HG02571 (cell line): Measurements from ENCODE around the gene TCEAL3.
"Not testable (repeated sequence)": the region's sequence is repeated elsewhere in the genome, so short reads cannot be mapped to it uniquely, and the experiment has no call there.

ENCODE experiments used
- ATAC-seq: cut with Tn5 transposase; IDR thresholded peaks from one replicate; pipeline ENCODE4 v1.9.1; 2021; ENCODE audit warnings: mild to moderate bottlenecking, moderate library complexity; ENCODE audit not compliant: unreplicated experiment

The TCEAL3 gene

DNA sequence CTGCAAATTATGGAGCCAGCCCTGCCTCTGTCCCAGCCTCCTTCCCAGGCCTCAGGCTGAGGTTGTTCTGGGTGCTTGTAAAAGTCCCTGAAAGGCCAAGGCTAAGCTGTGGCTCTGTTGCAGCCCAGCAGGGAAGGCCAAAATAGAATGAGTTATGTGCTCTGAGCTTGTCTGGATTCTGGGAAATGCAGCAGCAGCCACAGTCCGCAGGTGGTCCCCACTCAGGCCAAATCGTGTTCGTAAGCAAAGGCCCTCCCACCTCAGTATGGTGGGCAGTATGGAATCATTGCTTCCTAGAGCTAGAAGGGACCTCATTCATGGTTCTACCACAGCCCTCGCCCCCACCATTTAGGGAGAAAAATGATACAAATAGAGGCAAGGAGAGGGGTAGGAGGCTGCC lies 16.3 kb downstream of the TCEAL3 start:
- ATAC-seq = no peak

DNA sequence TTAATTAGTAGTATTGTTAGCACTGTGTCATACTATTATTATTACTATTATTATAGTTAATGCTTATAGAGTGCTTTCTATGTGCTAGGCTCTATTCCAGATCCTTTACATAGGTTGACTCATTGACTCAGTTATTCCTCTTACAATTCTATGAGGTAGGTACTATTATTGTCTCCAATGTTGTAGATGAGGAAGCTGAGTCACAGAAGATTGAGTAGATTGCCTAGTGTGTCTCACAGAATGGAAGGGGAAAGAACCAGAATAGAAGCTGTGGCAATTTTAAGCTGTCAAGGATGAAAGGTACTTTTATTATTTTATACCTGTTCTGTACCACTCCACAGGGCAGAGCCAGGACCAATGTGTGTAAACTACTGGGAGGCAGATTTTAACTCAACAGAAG lies 19.1 kb downstream of the TCEAL3 start:
- no peak for ATAC-seq

DNA sequence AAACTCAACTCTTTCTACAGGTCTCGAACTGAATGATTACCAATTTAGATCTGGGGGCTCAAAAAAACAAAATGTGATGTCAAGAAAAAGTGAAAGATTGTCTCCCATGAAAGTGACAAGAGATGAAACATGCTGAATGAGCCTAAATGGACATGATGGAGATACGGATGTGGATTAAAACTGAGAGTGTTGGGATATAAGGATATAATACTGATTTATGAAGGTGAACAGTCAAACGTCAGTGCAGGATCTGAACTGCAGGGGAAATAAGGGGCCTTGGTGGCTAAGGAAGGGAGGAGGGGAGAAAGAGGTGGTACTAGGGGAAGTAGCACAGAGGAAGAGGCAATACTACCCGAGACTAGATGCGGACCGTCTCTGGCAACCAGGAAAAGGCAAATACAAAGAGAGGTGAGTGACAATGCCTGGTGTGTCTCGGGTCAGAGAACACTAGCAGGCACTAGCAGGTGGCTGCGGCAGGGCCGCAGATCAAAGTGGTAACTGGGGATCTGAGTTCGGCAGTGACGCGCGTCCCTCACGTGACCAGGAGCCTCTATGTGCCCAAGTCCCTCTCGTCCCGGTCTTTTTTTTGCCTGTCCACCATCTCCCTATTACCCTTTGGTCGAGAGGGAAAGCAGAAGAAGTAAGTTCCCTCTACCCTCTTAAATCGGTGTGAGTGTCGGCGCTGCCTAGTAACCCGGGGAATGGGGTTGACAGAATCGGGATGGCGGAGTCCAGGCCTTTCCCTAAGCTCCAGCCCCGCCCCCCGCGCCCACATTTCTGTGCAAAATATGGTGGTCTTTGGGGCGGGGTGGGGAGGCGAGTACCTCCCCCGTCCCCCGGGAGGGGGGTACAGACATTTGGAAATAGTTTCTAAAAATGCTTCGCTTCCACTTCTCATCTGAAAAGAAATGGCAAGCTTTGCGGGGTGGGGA lies 20.9 kb downstream of the TCEAL3 start, which contains the start of gene TCEAL1:
Gene TCEAL1 (plus strand): TSS at position 590 of the 932 bp plus-strand sequence. CDS start 942 bp downstream, outside the sequence.
- ATAC-seq = peak; percentile 53

DNA sequence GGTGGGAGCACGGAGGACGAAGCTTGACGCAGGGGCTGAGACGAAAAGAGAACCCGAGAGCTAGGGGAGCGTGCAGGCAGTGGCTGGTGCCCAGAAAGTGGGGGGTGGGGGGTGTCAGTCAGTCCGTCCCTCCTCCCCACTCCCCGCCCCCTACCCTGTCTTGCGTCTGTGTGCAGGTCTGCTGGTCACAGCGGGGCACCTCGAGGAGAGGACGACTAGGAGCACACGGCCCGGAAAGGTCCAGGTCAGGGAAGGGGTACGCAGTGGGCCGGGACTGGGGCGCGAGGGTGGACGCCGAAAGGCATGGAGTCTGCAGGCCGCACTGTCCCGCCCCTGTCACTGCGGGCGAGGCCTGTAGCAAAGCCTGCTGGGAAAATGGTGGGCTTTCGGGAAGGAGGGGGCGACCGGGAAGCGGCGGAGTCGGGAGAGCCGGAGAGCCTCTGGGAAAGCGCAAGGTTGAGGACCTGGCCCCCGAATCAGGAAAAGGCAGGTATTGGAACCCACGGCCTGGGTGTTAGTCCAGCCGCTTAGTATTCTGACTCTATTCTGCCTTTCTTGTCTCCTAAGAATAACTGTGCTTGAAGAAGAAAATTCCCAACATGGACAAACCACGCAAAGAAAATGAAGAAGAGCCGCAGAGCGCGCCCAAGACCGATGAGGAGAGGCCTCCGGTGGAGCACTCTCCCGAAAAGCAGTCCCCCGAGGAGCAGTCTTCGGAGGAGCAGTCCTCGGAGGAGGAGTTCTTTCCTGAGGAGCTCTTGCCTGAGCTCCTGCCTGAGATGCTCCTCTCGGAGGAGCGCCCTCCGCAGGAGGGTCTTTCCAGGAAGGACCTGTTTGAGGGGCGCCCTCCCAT lies 21.8 kb downstream of the TCEAL3 start:
- peak; percentile 50 for ATAC-seq

DNA sequence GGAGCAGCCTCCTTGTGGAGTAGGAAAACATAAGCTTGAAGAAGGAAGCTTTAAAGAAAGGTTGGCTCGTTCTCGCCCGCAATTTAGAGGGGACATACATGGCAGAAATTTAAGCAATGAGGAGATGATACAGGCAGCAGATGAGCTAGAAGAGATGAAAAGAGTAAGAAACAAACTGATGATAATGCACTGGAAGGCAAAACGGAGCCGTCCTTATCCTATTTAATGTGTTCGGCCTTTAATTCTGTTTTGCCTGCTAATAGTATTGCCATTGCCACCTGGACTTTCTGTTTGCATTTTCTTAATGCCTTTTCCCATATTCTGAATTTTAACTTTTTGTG lies 22.4 kb downstream of the TCEAL3 start:
- ATAC-seq = peak; percentile 9

DNA sequence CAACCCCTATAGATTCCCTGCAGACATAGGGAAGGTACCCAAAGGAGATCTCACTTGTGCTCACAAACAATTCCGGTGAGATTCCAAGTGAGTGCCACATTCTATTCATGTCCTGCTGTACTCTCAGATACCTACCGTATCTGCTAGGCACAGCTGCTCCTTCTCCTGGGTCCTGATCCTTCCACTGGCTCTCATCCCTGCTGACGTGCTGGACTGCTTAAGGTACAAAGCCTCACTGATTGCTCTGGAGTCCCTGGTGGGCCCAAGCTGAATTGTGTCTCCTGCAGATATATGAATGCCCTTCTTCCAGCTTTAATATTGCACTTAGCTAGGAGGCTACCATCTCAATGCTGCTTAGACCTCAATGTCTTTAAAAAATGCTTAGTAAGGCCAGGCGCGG lies 23.4 kb downstream of the TCEAL3 start:
- ATAC-seq = no peak

DNA sequence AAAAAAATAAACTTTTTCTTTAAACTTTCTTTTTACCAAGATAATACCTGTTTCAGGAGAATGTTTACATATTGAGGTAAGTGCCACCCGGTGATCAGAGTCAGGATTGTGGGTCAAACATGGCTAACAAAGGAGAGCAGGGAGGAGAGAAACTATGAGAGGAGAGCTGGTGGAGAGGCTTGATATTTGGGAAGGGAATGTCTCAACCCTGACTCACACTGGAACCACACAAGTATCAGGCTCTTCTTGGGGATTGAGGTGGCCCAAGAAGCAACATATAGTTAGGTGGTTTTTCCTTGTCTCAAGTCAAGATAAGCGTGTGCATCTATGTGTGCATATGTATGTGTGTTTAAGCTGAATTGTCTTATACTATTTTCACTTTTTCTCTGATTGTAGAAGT lies 27.7 kb downstream of the TCEAL3 start:
- ATAC-seq = no peak

DNA sequence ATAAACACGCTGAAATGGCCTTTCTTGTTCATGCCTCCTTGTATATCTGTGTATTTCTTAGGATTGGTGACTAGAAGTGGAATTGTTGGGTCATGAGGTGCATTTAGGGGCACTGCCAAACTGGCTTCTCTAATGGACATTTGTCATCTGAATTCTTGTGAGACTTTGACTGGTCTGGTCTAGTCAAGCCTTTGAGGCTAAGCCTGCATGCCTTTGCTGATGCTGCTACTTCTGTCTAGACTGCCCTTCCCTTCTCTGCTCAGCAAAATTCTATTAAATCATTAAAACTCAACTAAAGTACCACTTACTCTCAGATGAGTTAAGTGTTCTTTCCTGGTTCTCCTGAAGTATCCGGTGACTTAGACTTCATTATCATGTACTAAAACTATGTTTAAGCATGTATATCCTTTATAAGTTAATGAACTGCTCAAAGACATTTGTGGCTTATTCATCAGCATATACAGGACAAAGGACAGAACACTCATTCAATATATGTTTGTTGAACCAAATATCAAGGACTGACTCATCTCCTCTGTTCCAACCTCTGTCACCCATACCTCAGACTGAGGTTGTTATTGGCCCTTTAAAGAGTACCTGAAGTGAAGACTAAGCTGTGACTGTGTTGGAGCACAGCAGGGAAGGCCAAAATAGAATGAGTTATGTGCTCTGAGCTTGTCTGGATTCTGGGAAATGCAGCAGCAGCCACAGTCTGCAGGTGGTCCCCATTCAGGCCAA lies 30.0 kb downstream of the TCEAL3 start:
- ATAC-seq = no peak

DNA sequence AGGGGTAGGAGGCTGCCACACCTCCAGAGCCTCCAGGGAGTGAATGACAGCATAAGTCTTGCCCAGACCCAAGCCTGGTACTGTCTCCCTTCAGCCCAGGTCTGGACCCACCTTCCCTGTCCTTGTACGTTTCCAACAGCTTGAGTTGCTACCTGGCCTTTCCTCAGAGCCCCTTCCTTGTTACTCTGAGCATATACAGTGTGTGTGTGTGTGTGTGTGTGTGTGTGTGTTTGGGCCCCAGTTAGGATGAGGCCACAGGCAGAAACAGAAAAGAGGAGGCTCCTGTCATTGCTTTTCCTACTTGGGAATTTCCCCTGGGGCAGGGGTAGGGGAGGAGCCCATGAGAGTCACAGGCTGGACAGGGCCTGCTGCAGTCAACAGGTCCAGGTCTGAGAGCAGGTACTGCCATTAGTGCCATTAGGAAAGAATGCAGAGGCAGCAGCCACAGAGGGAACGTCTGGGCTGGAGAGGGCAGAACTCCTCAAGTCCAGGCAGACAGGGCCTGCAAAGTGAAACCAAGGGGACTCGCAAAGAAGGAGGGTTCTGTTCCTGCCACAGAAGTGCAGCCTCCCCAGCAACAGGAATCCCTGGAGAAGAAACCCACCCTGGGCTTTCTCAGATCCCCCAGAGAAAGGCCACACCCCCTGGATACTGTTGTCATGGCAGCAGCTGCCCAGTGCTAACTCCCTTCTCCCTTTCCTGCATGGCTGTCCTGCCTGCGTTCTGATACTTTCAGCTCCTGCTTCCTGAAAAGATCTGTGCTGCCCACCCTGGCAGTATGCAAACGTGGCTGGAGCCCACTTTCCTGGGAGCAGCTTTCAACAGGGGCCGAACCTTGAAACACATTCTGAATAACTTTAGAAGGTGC lies 30.9 kb downstream of the TCEAL3 start:
- ATAC-seq = not testable (repeated sequence)

DNA sequence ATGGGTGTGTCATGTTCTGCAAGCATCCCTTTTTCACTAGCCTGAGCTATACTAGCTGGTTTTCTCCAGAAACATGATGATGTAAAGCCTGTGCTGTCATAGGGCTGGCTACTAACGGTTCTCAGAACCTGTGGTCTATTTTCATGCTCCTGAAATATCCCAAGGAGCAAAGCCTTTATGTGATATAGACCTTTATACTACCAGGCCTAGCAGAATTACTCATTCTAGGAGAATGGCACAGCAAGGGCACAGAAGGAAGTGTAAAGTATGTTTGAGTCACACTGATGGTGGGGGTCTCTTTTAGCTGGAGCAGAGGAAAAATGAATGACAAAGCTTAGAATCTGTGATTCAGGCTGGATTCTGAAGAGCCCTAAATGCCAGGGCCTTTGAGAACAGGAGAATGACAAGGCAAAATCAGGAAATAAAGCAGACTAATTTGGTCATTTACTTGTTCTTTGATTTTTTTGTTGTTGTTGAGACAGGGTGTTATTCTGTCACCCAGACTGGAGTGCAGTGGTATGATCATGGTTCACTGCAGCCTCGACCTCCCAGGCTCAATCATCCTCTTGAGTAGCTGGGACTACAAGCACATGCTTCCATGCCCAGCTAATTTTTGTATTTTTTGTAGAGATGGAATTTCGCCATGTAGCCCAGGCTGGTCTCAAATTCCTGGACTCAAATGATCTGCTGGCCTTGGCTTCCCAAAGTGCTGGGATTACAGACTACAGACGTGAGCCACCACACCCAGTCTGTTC lies 32.8 kb downstream of the TCEAL3 start:
- ATAC-seq = no peak

DNA sequence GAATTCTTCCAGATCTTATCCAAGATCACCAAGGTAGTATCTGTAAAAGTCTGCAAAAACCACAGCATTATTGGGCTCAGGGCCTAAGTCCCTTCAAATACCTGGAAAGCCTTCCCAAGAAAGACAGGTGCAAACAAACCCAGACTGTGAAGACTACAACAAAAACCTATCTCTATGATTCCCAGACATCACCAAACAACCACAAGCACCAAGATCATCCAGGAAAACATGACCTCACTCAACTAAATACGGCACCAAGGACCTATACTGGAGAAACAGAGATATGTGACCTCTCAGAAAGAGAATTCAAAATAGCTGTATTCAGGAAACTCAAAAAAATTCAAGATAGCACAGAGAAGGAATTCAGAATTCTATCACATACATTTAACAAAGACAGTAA lies 36.4 kb downstream of the TCEAL3 start:
- no peak for ATAC-seq

DNA sequence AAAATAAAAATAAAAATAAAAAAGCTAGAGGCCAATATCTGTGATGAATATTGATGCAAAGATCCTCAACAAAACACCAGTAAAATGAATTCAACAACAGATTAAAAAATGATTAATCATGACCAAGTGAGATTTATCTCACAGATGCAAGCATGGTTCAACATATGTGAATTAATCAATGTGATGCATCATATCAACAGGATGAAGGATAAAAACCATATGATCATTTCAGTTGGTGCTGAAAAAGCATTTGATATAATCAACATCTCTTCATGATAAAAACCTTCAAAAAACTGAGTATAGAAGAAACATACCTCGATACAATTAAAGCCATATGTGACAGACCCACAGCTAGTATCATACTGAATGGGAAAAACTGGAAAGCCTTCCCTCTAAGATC lies 39.9 kb downstream of the TCEAL3 start:
- no peak for ATAC-seq

DNA sequence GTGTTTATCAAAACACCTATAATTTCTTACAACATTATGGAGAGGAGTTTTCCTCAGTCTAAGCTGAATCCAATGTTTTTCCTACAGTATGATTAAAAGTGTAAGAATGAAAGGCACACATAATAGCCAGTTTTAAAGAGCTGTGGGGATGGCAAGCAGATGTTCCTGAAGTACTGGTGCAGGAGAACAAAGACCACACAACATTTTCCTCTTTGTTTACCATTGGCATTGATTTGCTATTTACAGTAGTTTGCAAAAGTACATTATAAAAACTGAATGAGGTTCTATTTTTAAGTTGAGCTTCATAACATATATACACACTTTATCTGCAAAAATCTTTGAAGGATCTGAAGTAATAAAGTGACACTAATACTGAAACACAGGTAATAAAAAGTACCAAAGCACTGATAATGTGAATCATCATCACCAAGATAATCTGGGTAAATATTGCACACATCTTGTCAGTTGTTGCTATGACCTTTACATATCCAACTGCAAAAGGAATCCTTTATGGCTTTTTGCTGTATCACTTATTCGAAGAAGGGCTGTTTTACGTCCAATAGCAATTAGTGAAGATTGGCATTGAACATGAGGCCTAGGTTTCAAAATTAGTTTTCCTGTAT lies 43.5 kb downstream of the TCEAL3 start:
- ATAC-seq = no peak

DNA sequence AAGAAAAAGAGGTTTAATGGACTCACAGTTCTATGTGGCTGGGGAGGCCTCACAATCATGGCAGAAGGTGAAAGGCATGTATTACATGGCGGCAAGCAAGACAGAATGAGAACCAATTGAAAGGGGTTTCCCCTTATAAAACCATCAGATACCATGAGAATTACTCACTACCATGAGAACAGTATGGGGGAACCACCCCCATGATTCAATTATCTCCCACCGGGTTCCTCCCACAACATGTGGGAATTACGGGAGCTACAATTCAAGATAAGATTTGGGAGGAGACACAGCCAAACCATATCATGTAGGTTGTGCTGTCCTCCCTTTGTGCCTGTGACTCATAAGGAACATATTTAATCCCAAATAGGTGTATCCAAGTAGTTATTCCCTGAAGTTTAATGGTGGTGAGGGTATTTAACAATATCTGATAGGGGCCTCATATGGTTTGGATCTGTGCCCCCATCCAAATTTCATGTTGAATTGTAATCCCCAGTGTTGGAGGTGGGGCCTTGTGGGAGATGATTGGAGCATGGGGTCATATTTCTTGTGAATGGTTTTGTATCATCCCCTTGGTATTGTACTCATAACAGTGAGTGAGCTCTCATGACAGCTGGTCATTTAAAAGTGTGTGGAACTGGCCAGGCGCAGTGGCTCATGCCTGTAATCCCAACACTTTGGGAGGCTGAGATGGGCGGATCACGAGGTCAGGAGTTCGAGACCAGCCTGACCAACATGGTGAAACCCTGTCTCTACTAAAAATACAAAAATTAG lies 47.7 kb downstream of the TCEAL3 start:
- not testable (repeated sequence) for ATAC-seq

DNA sequence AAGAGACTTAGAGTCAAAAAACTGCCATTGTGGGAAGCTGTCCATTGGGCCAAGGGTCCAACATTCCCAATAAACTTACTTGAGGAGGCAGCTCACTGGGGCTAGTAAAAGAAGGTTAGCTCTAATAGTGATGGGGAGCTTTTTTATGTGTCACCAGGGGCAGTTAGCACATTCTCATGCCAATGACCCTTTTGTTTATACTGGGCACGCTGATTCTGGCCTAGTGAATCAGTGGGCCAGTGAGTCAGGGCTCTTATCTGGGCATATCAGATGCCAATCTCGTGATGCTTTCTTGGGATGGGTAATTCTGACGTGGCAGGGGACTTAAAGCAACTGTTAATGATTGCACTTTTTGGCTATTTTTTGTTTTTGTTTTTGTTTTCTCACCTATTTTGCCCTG lies 48.9 kb downstream of the TCEAL3 start:
- ATAC-seq = no peak

DNA sequence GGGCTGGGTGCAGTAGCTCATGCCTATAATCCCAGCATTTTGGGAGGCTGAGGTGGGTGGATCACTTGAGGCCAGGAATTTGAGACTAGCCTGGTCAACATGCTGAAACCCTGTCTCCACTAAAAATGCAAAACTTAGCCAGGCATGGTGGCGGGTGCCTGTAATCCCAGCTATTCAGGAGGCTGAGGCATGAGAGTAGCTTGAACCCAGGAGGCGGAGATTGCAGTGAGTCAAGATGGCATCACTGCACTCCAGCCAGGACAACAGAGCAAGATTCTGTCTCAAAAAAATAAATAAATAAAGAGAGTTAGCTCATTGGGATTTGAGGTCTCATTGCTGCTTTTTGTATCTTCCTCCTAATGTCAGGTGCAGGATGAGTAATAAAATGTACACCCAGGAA lies 49.3 kb downstream of the TCEAL3 start:
- ATAC-seq = not testable (repeated sequence)

DNA sequence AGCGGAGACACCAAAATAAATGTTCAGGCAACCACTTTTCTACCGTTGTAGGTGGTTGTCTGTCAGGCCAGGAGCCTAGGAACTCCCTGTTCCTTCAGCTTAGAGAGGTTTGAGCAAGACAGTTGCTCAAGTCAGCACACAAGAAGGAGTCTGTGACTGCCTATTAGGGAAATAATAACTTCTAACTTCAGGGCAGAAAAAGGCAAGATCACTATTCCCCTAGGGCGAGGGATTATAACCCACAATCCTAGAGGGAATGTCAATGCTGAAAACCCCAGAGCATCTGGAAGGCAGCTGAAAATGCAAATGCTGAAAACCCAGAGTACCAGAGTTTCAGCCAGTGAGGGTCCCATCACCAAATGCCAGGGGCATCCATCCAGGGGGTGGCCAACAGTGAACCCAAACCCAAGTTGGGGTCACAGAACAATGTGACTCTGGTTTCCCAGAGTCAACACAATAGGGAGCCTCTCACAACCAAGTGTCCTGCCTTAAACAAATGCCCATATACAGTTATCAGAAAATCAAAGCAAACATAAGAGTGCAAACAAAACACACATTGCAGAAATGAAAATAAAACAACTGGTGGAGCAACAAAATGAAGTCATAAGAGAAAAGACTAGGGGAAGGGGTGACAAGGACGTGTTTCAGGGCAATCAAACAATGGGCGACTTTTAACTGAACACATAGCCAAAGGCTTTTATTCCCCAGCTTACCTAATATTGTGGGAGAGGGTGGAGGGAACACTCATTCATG lies 51.1 kb downstream of the TCEAL3 start:
- no peak for ATAC-seq

DNA sequence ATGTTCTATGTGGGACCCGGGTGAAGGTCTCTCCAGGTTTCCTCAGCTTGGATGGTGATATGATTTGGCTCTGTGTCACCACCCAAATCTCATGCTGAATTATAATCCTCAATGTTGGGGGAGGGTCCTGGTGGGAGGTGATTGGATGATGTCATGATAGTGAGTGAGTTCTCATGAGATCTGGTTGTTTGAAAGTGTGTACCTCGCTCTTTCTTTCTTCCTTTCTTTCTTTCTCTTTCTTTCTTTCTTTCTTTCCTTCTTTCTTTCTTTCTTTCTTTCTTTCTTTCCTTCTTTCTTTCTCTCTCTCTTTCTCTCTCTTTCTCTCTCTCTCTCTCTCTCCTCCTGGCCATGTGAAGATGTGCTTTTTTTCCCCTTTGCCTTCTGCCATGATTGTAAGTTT lies 51.7 kb downstream of the TCEAL3 start:
- ATAC-seq = not testable (repeated sequence)
